Bone marrow (tissue), 2 donors: ENCODE measurements around the gene RGS17.
"Not testable (repeated sequence)": the region's sequence is repeated elsewhere in the genome, so short reads cannot be mapped to it uniquely, and the experiment has no call there.

Source experiments
- DNase-seq, 2 donors: peaks; one replicate each; lab custom pipeline; 2025; lab: John Stamatoyannopoulos, UW

RGS17 gene, protein sequence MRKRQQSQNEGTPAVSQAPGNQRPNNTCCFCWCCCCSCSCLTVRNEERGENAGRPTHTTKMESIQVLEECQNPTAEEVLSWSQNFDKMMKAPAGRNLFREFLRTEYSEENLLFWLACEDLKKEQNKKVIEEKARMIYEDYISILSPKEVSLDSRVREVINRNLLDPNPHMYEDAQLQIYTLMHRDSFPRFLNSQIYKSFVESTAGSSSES

GRCh38 chr6:153131037-153131981, at the start of gene RGS17:
RGS17 (minus strand) TSS chr6:153131282; CDS start chr6:153044018, 87,264 bp downstream.
- DNase-seq = no peak

DNA sequence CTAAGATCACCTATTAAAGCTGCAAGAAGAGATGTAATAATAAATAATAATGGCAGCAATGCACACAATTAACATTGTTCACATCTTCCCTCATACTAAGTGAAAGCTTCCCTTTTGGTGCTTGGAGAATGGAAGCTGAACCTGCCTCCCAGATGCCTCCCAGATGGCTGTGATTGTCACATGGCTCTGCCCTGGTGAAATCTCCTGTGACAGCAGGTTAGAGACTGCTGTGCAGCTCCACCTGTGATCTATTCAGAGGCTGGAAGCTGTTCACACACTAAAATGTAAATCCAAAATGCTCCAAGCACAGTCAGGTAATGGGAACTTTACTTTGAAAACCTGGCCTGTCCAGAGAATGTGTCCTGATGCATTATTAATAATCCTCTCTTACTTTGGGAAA, 41.7 kb upstream of the RGS17 start:
- DNase-seq = no peak

DNA sequence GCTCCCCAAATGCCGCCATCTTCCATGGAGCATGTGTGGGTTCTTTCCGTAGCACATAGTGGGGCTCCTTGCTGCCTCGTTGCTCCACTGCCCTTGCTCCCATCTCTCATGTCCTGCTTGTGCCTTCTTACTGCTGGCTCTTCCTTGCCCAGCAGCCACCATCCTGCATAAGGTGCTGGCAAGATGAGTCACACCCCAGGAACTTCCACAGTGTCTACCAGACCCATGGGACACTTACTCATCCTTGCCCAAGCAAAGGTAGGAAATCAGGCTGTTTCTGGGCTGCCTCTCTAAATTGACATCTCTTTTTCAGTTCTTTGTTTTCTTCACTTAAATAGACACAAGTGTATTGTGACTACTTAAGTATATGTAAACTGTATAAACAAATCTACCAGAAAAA, 39.4 kb upstream of the RGS17 start:
- no peak for DNase-seq

- no peak for DNase-seq
Measured at GRCh38 chr6:153167907-153168306, 36.8 kb upstream of the RGS17 start.

GRCh38 chr6:153167061-153167891, 36.2 kb upstream of the RGS17 start:
- no peak for DNase-seq

GRCh38 chr6:153162646-153163045, 31.6 kb upstream of the RGS17 start:
- DNase-seq = no peak

- DNase-seq = no peak
Measured at GRCh38 chr6:153162172-153162571, 31.1 kb upstream of the RGS17 start.

DNA sequence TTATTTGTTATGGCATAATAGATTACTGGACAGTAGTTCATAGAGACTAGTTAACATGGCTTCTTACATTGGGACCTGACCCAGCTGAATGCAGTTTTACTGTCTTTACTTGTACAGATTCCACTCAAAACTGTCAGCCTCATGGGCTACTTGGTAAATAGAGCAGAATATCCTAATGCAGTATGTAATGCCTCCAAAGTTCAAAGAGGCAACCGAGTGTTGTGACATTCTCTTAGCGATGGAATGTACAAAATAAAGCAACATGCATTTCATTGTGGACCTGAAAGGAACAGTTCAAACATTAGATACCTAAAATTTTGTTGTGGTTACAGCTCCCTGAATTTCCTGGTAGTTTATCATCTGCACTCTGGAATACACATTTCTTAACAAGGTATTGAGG, 29.1 kb upstream of the RGS17 start:
- DNase-seq = no peak

- no peak for DNase-seq
Measured at GRCh38 chr6:153150752-153151440, 19.8 kb upstream of the RGS17 start.

- DNase-seq = no peak
Measured at GRCh38 chr6:153150371-153150751, 19.3 kb upstream of the RGS17 start.

DNA sequence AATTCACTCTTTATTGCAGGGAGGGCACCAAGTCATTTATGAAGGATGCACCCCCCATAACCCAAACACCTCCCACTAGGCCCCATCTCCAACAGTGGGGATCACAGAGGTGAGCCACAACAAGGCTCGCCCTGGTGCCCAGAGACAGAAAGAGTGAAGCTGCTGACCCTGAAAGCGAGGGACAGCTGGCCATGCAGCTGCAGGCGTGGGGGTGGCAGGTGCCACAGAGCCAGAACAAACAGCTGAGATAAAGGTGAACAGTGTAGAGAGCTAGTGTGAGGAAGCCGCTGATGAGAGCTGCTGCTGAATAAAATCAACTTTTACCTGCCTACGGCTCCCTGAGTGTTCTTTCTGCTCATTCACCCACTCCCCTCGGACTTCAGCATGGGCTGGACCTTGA, 18.8 kb upstream of the RGS17 start:
- no peak for DNase-seq

- DNase-seq = no peak
Measured at GRCh38 chr6:153146413-153146812, 15.3 kb upstream of the RGS17 start.

DNA sequence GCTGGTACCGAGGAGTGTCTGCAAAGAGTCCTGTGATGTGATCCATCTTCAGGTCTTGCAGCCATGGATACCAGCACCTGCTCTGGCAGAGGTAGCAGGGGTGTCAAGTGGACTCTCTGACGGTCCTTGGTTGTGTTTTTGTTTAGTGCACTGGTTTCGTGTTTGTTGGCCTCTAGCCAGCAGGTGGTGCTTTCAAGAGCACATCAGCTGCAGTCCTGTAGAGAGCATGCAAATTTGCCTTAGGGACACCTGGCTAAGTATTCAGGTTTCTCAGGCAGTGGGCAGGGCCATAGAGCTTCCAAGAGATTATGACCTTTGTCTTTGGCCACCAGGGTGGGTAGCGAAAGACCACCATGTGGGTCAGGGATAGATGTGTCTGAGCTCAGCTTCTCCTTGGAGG, 14.5 kb upstream of the RGS17 start:
- DNase-seq = no peak

DNA sequence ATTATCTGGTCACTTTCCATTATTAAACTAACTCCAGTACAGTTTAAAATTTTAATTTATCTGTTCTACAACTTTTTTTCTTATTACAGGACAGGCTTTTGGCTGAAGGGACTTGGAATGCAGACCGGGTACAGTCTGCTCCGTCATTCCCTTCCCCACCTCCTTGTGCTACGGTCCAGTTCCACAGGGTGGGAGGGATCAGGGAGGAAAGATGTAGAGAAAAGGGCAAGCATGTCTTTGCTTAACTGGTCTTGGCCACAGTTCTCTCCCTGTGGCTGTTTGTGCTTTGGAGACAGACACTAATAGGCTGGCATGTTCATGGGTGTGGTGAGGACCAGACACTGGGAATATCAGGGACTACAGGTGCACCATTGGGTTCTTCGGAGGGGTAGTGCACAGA, 12.1 kb upstream of the RGS17 start:
- no peak for DNase-seq

- no peak for DNase-seq
Measured at GRCh38 chr6:153140299-153140698, 9.2 kb upstream of the RGS17 start.

- DNase-seq = no peak
Measured at GRCh38 chr6:153138930-153139329, 7.8 kb upstream of the RGS17 start.

GRCh38 chr6:153135681-153136080, 4.6 kb upstream of the RGS17 start:
- no peak for DNase-seq

DNA sequence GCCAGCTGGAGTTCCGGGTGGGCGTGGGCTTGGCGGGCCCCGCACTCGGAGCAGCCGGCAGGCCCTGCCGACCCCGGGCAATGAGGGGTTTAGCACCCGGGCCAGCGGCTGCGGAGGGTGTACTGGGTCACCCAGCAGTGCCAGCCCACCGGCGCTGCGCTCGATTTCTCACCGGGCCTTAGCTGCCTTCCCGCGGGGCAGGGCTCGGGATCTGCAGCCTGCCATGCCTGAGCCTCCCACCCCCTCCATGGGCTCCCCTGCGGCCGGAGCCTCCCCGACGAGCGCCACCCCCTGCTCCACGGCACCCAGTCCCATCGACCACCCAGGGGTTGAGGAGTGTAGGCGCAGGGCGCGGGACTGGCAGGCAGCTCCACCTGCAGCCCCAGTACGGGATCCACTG, 2.6 kb upstream of the RGS17 start:
- DNase-seq = not testable (repeated sequence)

DNA sequence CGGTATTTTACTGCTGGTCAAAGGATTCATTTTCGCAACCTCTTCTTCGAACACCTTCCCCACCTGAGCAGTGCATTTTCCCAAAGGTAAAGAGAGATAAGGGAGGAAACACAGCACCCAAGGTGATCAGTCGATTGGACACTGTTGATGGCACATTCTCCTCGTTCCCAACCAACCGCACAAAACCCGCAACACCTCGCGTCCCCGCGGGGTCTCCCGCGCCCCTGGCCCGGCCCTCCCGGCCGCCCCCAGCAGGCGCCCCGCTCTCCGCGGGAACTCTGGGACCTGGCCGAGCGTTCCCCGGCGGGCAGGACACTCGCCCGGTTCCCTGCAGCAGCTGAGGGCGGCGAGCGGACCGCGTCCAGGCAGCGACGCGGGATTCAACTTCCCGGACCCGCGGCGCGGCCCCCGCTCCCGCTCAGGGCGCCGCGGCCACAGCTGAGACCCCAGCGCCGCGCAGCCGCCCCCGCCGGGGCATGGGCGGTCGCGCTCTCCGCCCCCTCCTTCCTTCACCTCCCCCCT, 506 bp downstream of the RGS17 start:
- no peak for DNase-seq

GRCh38 chr6:153129873-153130514, 1.1 kb downstream of the RGS17 start:
- no peak for DNase-seq

DNA sequence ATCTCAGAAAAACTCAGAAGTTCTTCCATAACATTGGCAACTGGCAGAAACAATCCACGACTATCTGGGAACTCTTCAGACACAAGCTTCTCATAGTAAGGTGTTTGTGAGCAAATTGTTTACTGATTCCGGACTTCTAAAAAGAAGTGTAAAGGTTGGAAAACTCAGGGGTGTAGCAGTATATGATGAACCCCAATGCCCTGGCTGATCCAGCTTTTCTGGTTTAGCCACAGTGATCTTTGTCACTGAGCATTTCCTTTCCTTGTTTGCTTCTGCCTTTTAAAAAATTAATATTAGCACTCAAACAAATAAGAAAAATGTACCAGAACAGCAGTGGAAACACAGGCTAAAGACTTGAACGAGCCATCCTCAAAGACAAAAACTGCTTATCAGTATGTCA, 4.9 kb downstream of the RGS17 start:
- no peak for DNase-seq
